HG03103 (cell line): ENCODE data around the gene RASGRF1.
A peak's percentile ranks its signal among the peaks of the same experiment; 100 is the strongest.

Experiments used
- ATAC-seq: cut with Tn5 transposase; IDR thresholded peaks from one replicate; pipeline ENCODE4 v1.9.1; 2021; ENCODE audit warnings: low read depth; ENCODE audit not compliant: unreplicated experiment

Gene RASGRF1

DNA sequence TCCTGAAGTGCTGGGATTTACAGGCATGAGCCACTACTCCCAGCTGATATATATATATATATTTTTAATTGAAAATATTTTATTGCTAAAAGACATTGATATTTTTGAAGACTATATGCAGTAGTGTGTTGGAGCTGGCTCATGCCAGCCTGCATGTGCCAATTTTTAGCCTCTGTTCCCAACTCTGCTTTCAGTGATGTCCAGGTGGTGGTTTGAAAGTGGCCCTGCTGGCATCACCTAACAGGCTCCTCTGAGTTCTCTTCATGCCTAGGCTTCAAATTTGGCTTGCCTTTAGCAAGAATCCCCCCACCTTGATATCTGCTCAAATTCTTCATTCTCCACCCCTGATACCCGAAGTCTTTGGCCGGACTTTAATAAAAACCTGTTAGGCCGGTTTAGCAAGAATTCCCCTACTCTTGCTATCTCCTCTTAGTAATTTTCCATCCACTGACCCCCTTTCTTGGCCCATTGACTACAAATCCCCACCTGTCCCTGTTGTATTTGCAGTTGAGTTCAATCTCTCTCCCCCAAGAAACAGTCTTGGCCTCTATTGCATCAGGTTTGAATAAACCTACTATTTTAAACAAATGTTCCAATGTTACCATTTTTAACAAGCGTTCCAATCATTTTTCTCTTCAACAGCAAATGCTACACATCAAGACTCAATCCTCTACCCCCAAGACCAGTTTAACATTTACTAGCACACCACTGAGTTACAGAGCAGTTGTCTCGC lies 121.9 kb downstream of the RASGRF1 start:
- no peak for ATAC-seq

DNA sequence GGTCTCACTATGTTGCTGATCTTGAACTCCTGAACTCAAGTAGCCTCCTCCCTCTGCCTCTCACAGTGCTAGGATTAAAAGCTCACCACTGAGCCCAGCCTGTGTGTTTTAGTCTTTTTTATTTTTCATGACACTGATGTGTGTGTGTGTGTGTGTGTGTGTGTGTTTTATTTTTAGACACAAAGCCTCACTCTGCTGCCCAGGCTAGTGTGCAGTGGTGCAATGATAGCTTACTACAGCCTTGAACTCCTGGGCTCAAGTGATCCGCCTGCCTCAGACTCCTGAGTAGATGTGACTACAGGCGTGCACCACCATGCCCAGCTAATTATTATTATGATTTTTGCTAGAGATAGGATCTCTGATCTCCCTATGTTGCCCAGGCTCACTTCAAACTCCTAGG lies 122.5 kb downstream of the RASGRF1 start:
- ATAC-seq = no peak

- no peak for ATAC-seq
Measured at GRCh38 chr15:78960308-78960707, 130.3 kb downstream of the RASGRF1 start.

DNA sequence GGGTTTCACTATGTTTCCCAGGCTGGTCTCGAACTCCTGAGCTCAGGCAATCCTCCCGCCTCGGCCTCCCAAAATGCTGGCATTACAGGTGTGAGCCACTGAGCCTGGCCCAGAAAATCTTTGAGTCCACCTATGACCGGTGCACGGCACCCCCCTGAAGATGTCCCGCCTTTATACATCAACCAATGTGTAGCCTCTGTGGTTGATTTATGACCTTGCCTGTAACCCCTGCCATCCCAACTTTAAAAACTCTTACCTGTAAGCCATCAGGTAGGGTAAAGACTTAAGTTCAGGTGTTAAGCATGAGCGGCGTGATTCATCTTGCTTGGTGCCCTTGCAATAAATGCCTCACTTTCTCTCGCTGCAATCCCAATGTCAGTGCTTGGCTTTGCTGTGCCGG lies 131.2 kb downstream of the RASGRF1 start:
- ATAC-seq = no peak

DNA sequence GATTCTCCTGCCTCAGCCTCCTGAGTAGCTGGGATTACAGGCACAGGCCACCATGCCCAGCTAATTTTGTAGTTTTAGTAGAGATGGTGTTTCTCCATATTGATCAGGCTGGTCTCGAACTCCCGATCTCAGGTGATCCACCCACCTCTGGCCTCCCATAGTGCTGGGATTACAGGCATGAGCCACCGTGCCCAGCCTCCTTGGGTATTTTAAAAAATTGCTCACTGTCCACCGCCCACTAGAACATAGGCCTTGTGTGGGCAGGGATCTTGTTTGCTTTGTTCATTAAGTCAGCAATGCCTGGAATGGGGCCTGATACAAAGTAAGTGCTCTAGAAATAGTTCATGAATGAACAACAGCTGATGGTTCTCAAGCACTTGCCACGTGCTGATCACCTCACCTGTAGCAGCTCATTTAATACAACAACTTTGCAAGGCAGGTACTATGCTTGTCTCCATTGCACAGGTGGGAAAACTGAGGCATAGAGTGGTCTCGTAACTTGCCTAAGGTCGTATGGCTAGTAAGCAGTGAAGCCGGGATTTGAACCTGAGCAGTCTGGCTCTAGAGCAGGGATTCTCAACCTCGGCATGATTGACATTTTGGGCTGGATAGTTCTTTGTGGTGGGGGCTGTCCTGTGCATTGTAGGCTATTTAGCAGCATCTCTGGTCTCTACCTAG lies 133.0 kb downstream of the RASGRF1 start:
- no peak for ATAC-seq

- ATAC-seq = no peak
Measured at GRCh38 chr15:78956937-78957336, 133.6 kb downstream of the RASGRF1 start.

DNA sequence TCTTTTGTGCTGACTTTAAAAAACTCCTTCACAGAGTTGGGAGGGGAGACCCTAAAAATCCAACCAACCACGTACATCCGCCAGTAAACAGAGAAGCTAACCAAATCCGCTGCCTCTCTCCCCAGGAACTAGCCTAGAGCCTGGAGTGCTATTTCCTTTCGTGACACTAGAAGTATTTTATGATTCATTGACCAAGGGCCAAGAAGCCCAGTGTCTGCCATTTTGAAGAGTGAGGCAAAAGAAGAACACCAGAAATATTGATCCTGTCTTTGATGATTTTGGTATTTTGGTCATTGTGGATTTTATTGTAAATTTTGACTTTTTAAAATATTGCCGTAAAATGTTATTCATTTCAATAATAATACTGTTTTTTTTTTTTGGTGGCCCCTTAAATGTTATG lies 135.2 kb downstream of the RASGRF1 start:
- no peak for ATAC-seq

GRCh38 chr15:78951841-78952238 lies 138.7 kb downstream of the RASGRF1 start:
- no peak for ATAC-seq

- no peak for ATAC-seq
Measured at GRCh38 chr15:78950902-78951840, 139.4 kb downstream of the RASGRF1 start.

GRCh38 chr15:78950343-78950742 lies 140.2 kb downstream of the RASGRF1 start:
- no peak for ATAC-seq

- ATAC-seq = no peak
Measured at GRCh38 chr15:78949461-78949860, 141.1 kb downstream of the RASGRF1 start.

DNA sequence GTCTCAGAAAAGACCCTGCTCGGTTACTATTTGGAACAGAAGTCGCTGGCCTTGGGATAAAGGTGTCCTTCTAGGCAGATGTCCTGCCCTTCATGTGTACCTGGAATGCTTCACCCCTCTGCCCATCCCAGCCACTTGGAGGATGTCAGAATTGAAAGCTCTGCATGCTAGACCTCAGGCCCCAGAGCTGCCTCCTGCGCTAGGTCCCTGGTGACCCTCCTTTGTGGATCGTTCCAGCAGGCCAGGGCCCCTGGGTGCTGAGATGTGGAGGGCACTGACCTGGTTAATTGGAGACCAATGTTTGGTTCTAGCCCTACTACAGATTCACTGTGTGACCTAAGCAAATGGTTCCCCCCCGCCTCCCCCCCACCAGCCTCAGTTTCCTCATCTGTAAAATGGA lies 143.1 kb downstream of the RASGRF1 start:
- ATAC-seq = no peak

DNA sequence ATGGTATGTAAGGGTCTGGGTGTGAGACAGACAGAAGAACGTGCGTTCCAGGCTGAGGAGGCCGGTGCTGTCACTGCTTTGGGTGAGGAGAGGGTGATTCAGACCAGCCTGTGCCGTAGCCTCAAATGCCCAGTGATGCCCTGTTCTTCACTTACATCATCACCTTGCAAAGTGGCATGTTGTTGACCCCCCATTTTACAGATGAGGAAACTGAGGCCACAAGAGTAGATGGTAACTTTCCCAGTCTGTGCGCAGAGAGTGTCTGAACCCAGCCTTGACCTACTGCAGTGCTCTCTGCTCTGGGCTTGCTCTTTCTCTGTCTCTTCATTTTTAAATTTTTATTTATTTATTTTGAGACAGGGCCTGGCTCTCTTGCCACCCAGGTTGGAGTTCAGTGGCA lies 144.1 kb downstream of the RASGRF1 start:
- no peak for ATAC-seq

GRCh38 chr15:78944669-78945407 lies 145.7 kb downstream of the RASGRF1 start, which contains the start of gene CTSH:
Gene CTSH, minus strand, starts transcription at chr15:78945046. Its CDS starts 65 bp downstream, at chr15:78944981.
- peak; percentile 46 for ATAC-seq

- peak; percentile 20 for ATAC-seq
Measured at GRCh38 chr15:78944202-78944625, 146.4 kb downstream of the RASGRF1 start.

GRCh38 chr15:78943692-78944091 lies 146.9 kb downstream of the RASGRF1 start:
- ATAC-seq = no peak

DNA sequence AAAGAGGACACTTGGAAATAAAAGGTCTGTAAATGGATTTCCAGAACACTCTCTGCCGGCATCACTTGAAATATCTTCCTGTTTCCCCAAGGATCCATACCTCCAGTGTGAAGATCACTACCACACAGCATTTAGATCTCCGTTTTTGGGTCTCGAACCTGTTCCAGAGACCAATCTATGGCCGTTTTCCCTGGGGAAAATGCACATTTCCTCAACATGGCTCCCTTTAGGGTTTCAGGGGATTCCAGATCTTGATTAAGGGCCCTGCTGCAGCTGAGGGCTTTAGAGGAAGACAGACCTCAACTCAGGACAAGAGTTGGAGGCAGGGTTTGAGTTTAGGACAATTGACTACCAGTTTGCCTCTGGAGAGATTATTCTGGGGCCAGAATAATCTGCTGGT lies 147.8 kb downstream of the RASGRF1 start:
- ATAC-seq = no peak

DNA sequence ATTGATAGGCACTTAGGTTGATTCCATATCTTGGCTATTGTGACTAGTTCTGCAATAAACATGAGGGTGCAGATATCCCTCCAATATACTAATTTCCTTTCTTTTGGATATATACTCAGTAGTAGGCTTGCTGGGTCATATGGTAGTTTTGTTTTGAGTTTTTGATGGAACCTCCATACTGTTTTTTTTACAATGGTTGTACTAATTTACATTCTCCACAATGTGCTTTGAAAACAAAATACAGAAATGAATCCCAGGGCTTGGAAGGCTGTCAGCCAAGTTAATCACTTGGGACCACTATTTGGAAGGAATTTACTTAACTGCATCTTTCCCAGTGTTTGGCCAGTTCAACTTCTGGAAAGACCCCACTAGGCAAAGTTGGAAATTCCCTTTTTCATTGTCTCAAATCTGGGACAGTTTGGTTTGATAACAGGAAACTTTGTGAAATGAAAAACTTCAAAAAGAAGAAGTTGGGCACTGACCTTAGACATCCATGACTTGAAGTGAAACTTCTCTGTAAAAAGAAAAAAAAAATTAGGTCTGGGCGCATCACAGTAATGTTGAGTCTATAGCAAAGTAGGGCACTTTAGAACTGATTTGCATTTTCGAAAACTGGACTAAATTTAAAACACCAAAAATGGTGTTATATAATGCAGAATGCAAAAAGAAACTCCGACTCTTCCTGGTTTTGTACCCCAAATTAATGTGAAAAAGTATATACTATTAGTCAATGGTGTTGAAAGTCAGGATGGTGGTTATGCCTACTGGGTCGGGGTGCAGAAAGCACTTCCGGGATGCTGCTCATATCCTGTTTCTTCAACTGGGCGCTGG lies 151.7 kb downstream of the RASGRF1 start:
- ATAC-seq = peak; percentile 66

DNA sequence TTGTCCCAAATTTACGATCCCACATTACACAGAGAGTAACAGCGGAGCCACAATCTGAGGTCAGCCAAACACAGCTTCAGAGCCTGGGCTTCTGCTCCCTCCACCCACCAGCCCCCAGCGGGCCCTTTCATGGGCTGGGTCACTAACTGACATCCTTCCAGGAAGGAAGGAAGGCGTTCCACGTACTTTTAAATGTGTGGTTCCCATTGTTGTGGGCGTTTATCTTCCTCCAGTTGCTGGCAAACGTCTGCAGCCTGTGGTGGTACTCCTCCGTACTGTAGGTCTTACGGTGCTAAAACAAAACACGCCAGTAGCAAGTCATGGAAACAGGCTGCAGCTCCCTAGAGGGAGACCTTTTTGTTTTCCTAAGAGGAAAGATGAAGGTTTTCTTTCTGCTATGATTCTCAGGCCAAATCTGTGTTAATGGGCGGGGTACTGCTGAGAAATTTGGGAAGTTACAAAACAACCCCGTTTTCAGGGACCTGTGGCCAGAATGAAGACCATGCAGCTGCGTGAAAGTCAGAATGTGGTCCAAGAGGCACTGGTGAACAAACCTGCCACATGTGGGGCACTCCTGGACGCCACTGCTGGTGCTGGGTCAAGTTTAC lies 153.3 kb downstream of the RASGRF1 start:
- no peak for ATAC-seq
